ENCODE results near the gene SNTG2.

DNA sequence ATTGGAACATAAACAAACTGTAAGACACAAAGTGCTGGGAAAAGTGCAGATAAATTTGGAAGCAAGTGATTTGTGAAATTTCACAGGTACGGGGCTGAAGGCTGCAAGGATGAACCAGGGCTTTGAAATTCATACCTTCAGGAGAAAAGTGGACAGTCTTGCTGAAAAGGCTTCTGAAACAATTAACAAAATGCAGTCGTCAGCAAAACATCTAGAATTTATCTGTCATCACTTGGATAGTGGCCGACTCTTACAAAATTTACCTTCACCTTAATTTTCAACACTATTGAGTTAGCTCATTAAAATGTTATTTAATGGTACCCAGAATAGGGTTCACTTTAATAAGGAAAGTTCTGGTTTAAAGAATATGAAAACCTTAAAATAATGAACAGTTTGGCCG, 138.3 kb downstream of the SNTG2 start:
- TF ChIP-seq, protein P1, sequence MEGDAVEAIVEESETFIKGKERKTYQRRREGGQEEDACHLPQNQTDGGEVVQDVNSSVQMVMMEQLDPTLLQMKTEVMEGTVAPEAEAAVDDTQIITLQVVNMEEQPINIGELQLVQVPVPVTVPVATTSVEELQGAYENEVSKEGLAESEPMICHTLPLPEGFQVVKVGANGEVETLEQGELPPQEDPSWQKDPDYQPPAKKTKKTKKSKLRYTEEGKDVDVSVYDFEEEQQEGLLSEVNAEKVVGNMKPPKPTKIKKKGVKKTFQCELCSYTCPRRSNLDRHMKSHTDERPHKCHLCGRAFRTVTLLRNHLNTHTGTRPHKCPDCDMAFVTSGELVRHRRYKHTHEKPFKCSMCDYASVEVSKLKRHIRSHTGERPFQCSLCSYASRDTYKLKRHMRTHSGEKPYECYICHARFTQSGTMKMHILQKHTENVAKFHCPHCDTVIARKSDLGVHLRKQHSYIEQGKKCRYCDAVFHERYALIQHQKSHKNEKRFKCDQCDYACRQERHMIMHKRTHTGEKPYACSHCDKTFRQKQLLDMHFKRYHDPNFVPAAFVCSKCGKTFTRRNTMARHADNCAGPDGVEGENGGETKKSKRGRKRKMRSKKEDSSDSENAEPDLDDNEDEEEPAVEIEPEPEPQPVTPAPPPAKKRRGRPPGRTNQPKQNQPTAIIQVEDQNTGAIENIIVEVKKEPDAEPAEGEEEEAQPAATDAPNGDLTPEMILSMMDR (IDR thresholded peaks at IDR 0.05) = no peak
- no peak for TF ChIP-seq POLR2A (IDR thresholded peaks at IDR 0.05)

Data from esophagus squamous epithelium (tissue), 4 donors.